ENCODE data around the gene RSRC1. TPM values are rescaled to one million over a fixed set of nuclear protein-coding genes. Genes with fewer than 3 reads are reported as not detected.
A peak's percentile ranks its signal among the peaks of the same experiment; 100 is the strongest.
"Not testable (repeated sequence)": the region's sequence is repeated elsewhere in the genome, so short reads cannot be mapped to it uniquely, and the experiment has no call there.

RSRC1 gene
- polyA plus RNA-seq, 3 donors = 32.0 to 38.2 (median 32.1) TPM

GRCh38 chr3:158312560-158313141, 202.8 kb downstream of the RSRC1 start:
- DNase-seq = no peak

- DNase-seq = peak; percentile 23
Measured at GRCh38 chr3:158313338-158313927, 203.5 kb downstream of the RSRC1 start.

- no peak for DNase-seq
Measured at GRCh38 chr3:158314426-158315357, 204.8 kb downstream of the RSRC1 start.

- DNase-seq = peak; percentile 7
Measured at GRCh38 chr3:158329696-158330441, 220.0 kb downstream of the RSRC1 start.

- DNase-seq = no peak
Measured at GRCh38 chr3:158330870-158331269, 221.0 kb downstream of the RSRC1 start.

- DNase-seq = no peak
Measured at GRCh38 chr3:158333736-158334135, 223.8 kb downstream of the RSRC1 start.

GRCh38 chr3:158337110-158337509, 227.2 kb downstream of the RSRC1 start:
- no peak for DNase-seq

- no peak for DNase-seq
Measured at GRCh38 chr3:158339638-158340037, 229.7 kb downstream of the RSRC1 start.

GRCh38 chr3:158340951-158341350, 231.1 kb downstream of the RSRC1 start:
- DNase-seq = not testable (repeated sequence)

- no peak for DNase-seq
Measured at GRCh38 chr3:158347966-158348365, 238.1 kb downstream of the RSRC1 start.

- no peak for DNase-seq
Measured at GRCh38 chr3:158350971-158351370, 241.1 kb downstream of the RSRC1 start.

- no peak for DNase-seq
Measured at GRCh38 chr3:158352551-158352950, 242.7 kb downstream of the RSRC1 start.

GRCh38 chr3:158354713-158355112, 244.8 kb downstream of the RSRC1 start:
- DNase-seq = no peak

GRCh38 chr3:158355623-158356588, 246.0 kb downstream of the RSRC1 start:
- DNase-seq = no peak

- DNase-seq = no peak
Measured at GRCh38 chr3:158359339-158359738, 249.4 kb downstream of the RSRC1 start.

GRCh38 chr3:158360756-158361448, 251.0 kb downstream of the RSRC1 start:
- DNase-seq = no peak

- DNase-seq = no peak
Measured at GRCh38 chr3:158368271-158368670, 258.4 kb downstream of the RSRC1 start.

- no peak for DNase-seq
Measured at GRCh38 chr3:158369279-158369678, 259.4 kb downstream of the RSRC1 start.

GRCh38 chr3:158379517-158379916, 269.6 kb downstream of the RSRC1 start:
- no peak for DNase-seq

GRCh38 chr3:158381262-158381868, 271.5 kb downstream of the RSRC1 start:
- DNase-seq = no peak
